Measurements from ENCODE around the gene RGS3.

Gene RGS3

GRCh38 chr9:113609562-113610318 is 146.2 kb downstream of the RGS3 start:
- DNase-seq (ENCODE audit: low read depth in 1 of 2, low spot score in 1 of 2) = no peak
- Histone ChIP-seq H3K4me3 (replicated peaks; ENCODE audit: insufficient read depth, low read length) (no peak overlapping the region), H3K27ac (replicated peaks) (no peak overlapping the region), H3K27me3 (ENCODE audit: insufficient read depth, poor library complexity, severe bottlenecking) (no peaks in the 10 kb centered on the region)
- TF ChIP-seq, protein P1, sequence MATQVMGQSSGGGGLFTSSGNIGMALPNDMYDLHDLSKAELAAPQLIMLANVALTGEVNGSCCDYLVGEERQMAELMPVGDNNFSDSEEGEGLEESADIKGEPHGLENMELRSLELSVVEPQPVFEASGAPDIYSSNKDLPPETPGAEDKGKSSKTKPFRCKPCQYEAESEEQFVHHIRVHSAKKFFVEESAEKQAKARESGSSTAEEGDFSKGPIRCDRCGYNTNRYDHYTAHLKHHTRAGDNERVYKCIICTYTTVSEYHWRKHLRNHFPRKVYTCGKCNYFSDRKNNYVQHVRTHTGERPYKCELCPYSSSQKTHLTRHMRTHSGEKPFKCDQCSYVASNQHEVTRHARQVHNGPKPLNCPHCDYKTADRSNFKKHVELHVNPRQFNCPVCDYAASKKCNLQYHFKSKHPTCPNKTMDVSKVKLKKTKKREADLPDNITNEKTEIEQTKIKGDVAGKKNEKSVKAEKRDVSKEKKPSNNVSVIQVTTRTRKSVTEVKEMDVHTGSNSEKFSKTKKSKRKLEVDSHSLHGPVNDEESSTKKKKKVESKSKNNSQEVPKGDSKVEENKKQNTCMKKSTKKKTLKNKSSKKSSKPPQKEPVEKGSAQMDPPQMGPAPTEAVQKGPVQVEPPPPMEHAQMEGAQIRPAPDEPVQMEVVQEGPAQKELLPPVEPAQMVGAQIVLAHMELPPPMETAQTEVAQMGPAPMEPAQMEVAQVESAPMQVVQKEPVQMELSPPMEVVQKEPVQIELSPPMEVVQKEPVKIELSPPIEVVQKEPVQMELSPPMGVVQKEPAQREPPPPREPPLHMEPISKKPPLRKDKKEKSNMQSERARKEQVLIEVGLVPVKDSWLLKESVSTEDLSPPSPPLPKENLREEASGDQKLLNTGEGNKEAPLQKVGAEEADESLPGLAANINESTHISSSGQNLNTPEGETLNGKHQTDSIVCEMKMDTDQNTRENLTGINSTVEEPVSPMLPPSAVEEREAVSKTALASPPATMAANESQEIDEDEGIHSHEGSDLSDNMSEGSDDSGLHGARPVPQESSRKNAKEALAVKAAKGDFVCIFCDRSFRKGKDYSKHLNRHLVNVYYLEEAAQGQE (IDR thresholded peaks at IDR 0.05; ENCODE audit: insufficient replicate concordance, low read depth) = no peak
- TF ChIP-seq SPI1 (IDR thresholded peaks at IDR 0.05; ENCODE audit: borderline replicate concordance, low read depth) (no peak), POLR2AphosphoS5 (IDR thresholded peaks at IDR 0.05; ENCODE audit: low read depth) (no peak), GABPA (IDR thresholded peaks at IDR 0.05; ENCODE audit: low read depth) (no peak)
- TF ChIP-seq, protein P2, sequence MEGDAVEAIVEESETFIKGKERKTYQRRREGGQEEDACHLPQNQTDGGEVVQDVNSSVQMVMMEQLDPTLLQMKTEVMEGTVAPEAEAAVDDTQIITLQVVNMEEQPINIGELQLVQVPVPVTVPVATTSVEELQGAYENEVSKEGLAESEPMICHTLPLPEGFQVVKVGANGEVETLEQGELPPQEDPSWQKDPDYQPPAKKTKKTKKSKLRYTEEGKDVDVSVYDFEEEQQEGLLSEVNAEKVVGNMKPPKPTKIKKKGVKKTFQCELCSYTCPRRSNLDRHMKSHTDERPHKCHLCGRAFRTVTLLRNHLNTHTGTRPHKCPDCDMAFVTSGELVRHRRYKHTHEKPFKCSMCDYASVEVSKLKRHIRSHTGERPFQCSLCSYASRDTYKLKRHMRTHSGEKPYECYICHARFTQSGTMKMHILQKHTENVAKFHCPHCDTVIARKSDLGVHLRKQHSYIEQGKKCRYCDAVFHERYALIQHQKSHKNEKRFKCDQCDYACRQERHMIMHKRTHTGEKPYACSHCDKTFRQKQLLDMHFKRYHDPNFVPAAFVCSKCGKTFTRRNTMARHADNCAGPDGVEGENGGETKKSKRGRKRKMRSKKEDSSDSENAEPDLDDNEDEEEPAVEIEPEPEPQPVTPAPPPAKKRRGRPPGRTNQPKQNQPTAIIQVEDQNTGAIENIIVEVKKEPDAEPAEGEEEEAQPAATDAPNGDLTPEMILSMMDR (IDR thresholded peaks at IDR 0.05; ENCODE audit: insufficient read depth, low read length) = no peak

DNA sequence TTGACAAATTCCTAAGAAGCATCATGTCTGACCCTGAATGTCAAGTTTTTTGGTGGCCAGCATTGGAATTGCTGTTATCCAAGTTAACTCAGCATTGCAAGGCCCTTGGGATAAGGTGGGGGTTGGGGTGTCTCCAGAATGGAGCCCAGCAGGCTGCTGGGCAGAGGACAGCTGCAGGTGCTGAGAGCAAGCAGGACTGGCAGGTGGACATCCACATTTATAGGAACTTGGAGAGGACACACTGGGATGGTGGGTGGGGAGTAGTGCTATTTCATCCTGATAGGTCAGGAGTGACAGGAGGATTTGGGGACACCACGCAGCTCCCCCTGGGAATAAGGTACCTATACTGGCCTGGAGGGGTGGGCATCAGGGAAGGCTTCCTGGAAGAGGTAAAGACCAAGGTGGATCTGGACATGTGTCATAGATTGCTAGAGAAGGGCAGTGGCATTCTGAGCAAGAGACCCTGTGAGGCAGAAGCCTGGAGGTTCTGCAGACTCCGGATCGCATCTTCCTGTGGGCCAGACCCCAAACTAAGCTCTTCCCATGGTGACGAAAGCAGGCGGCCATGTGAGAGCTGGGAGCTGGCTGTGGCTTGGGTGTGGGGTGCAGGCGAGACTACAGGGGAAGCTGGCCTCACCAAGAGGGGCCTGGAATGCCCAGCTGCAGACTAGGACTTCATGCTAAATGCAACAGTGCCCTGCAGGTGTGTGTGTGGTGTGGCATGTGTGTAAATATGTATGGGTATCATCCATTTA is 148.1 kb downstream of the RGS3 start:
- no peak for DNase-seq (ENCODE audit: low read depth in 1 of 2, low spot score in 1 of 2)
- no peak overlapping the region for H3K4me3 ChIP-seq (replicated peaks; ENCODE audit: insufficient read depth, low read length)
- TF ChIP-seq SPI1 (IDR thresholded peaks at IDR 0.05; ENCODE audit: borderline replicate concordance, low read depth) (no peak), POLR2AphosphoS5 (IDR thresholded peaks at IDR 0.05; ENCODE audit: low read depth) (no peak), GABPA (IDR thresholded peaks at IDR 0.05; ENCODE audit: low read depth) (no peak)
- TF ChIP-seq, protein P2 (IDR thresholded peaks at IDR 0.05; ENCODE audit: insufficient read depth, low read length) = no peak
- TF ChIP-seq, protein P1 (IDR thresholded peaks at IDR 0.05; ENCODE audit: insufficient replicate concordance, low read depth) = no peak

GRCh38 chr9:113612216-113612747 is 148.8 kb downstream of the RGS3 start:
- no peak overlapping the region for H3K27ac ChIP-seq (replicated peaks)
- TF ChIP-seq GABPA (IDR thresholded peaks at IDR 0.05; ENCODE audit: low read depth) = no peak
- TF ChIP-seq SPI1 (IDR thresholded peaks at IDR 0.05; ENCODE audit: borderline replicate concordance, low read depth) = no peak
- TF ChIP-seq, protein P1 (IDR thresholded peaks at IDR 0.05; ENCODE audit: insufficient replicate concordance, low read depth) = no peak
- TF ChIP-seq, protein P2 (IDR thresholded peaks at IDR 0.05; ENCODE audit: insufficient read depth, low read length) = no peak
- H3K4me3 ChIP-seq (replicated peaks; ENCODE audit: insufficient read depth, low read length) = no peak overlapping the region
- H3K27me3 ChIP-seq (ENCODE audit: insufficient read depth, poor library complexity, severe bottlenecking) = no peaks in the 10 kb centered on the region
- no peak for DNase-seq (ENCODE audit: low read depth in 1 of 2, low spot score in 1 of 2)

More for the DNA sequence above, 148.1 kb downstream of the RGS3 start:
- no peak overlapping the region for H3K27ac ChIP-seq (replicated peaks)
- H3K27me3 ChIP-seq (ENCODE audit: insufficient read depth, poor library complexity, severe bottlenecking) = no peaks in the 10 kb centered on the region
